Activated CD4-positive, alpha-beta T cell treated with anti-CD3 and anti-CD28 coated beads for 24 hours (primary cell): ENCODE data around the gene INCA1.

Source experiments
- DNase-seq, 2 donors: peaks; one replicate each; pipeline ENCODE4 v3.0.0-alpha.2; 2020; ENCODE audit warnings: low read depth in 2 of 2

Gene INCA1

GRCh38 chr17:5011928-5012327 lies 14.6 kb upstream of the INCA1 start:
- no peak for DNase-seq

DNA sequence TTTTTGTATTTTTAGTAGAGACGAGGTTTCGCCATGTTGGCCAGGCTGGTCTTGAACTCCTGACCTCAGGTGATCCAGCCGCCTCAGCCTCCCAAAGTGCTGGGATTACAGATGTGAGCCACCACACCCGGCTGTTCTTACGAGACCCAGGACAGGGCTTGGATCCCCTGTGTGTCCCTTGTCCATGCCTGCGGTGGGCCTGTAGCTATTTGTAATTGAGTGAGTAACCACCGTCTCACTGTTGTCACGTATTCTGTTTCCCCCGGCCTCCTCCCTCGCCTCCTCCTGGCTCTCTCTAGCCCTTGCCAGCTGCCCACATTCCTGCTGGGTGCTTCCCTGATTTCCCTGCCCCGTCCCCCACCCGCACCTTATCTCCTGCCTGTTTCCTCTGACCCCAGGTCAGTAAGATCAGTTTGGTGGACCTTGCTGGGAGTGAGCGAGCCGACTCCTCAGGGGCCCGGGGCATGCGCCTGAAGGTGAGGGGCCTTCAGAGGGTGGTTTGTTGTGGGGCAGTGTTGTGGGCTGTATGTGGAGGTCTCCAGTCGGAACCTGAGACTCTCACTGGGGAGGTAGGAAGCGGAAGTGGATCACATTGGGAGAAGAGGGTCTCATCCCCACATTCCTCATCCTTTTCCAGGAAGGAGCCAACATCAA lies 6.0 kb upstream of the INCA1 start:
- no peak for DNase-seq

GRCh38 chr17:5002121-5002788 lies 4.9 kb upstream of the INCA1 start:
- DNase-seq = no peak

DNA sequence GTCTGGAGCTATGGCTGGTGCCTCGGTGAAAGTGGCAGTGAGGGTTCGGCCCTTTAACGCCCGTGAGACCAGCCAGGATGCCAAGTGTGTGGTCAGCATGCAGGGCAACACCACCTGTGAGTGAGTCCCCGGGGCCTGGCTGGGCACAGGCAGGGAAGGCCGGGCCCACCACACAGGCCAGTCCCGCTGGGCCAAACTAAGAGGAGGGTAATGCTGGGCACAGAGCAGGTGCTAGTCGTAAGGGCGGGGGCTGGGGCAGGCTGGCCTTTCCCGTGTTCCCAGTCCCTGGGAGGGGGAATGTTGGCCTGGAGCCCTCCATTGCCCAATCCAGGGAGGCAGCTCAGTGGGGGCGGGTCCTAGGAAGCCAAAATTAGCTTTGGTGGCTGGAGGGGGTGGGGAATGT lies 2.9 kb upstream of the INCA1 start:
- no peak for DNase-seq

GRCh38 chr17:4999430-5000093 lies 2.2 kb upstream of the INCA1 start:
- DNase-seq = no peak

DNA sequence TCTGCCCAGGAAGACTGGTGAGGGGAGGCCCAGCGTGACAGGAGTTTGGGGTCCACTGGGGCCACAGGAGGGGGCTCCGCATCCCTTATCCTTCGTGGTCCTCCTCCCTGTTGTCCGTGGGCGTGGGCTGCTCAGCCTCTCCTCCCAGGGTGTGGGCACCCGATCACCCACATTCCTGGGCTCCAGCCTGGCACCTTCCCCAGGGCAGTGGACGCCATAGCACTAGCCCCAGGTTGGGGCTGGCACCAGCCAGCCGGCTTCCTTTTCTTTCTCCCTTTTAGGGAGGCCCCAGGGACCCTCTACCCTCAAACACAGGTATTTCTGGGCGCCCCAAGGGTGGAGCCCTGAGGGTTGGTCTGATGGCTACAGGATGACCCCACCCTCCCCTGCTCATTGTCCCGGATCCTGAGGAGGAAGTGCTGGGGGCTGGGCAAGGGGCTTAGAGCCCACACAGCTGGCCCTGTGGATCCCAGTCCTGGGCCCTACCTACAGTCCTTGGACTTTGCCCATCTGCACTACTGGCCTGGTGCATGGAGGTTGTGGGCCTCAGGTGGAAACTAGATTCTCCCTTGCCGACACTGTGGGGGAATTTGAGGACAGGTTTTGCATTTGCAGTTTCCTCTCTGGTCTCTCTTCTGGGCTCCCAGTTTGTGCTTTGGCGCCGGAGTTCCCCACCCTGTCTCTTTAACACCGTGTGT lies 1.6 kb upstream of the INCA1 start:
- no peak for DNase-seq

GRCh38 chr17:4998027-4998731 lies 857 bp upstream of the INCA1 start:
- no peak for DNase-seq

DNA sequence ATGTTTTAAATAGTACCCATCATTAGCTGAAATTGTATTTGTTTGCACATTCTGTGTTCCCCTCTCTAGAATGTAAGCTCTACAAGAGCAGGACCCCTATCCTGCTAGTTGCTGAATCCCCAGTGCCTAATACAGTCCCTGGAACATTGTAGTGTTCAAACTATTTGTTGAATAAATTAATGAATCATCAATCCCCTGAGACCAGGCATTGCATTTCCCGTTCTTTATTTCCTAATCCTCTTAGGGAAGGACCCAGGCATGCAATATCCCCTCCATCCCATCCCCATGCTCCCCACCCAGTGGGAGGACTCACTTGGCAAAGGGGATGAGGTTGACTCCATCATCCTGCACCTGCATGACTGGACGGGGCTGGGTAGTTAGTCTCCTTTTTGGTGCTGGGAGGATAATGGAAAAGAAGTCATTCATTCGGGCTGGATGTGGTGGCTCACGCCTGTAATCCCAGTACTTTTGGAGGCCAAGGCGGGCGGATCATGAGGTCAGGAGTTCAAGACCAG lies 3.2 kb downstream of the INCA1 start:
- DNase-seq = no peak

DNA sequence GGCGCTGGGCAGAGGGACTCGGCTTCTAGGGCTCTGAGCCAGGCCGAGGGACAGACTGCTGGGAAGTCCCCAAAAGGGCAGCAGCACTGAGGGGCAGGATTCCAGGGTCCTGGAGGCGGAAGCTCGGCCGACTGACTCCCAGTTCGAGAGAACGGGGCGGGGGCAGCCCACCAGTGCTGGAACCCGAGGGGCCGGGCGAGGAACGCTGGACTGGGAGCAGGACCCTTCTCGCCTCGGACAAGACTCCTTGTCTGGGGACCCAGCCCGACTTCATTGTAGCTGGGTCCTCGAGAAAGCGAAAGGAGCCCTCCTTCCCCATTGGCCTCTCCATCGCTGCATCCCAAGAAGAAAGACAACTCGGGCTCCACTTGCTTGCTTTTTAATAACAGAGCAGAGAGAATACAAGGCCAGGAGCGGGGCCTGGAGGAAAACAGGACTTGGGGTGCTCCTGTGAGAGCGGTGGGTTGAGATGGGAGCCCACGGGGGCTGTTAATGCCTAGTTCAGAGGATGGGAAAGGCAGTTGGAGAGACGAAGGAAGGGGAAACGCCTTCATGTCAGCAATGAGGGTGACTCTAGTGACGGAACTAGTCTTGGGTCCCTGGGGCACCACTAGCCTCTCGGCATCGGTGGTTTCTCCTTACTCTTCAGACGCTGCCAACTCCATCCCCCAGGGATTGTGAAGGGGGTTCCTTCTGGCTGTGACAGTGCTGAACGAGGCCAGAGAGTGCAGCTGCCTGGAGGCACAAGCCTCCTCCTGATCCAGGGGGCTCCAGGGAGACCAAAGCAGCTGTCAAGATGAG lies 9.4 kb downstream of the INCA1 start:
- DNase-seq = no peak

- peak; percentile 78 to 87 for DNase-seq
Measured at GRCh38 chr17:4986951-4987766, 10.2 kb downstream of the INCA1 start, which contains the start of gene CAMTA2. TSS of gene CAMTA2 (minus strand) at chr17:4987675. CDS start at chr17:4986222, 1,453 bp downstream.

DNA sequence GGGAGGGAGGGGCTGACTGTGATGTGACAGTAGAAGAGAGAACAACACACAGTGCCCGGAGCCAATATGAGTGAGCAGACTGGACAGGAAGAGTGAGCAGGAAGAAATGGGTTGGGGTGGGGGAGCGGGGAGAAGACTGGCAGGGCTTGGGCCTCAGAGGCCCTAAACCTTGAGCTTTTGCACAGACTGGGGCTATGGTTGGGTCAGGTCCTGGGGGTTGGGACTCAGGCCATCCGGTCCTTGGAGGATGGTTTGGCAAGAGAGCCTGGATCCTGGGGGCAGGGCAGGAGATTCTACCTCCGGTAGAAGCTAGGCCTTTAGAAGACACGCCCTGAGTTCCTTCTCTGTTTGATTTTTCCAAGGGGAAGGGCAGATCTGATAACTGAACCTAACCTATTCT lies 10.9 kb downstream of the INCA1 start:
- no peak for DNase-seq

DNA sequence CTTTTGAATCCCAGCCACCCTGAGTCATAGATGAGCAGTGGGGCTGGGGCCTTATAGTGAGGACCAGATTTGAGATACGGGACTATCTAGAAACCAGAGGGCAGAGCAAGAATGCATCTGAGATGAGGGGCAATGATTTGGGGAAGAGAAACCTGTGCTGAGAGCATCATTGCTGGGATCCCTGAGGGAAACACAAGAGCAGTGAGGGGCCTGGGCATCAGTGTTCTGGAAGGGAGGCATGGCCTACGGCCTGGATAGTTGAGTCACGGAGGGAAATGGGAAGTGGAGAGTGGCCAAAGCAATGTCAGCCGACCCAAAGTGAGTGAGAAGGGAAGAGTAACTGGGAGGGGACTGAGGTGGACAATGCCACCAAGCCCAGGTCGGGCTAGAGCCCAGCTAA lies 15.0 kb downstream of the INCA1 start:
- DNase-seq = no peak

- peak in 1 of 2 donors; percentile 58 for DNase-seq
Measured at GRCh38 chr17:4980644-4981216, 16.6 kb downstream of the INCA1 start.

GRCh38 chr17:4978726-4979125 lies 18.6 kb downstream of the INCA1 start:
- DNase-seq = no peak

DNA sequence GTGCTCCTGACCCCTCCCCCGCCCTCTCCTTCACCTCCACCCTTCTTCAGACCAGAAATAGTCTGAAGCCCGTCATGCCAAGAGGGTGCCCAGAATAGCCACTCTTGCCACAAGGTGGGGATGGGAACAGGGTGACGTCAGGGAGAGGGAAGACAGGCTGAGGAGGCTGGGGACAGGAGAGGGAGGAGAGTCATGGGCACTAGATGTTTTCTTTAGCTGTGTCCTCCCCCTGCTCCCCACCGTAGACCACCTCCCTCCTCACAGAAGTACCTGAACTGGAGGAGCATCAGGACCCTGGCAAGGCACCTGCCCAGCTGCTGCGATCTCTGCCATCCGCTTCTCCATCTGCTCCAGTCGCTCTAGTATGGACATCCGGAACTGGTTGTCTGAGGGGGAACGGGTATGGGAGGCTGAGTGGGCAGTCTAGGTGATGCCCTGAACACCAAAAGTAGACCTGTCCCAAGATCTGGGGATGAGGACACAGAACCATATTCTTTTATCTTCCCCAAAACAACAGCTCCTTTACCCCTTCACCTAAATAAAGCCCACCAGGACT lies 23.1 kb downstream of the INCA1 start:
- no peak for DNase-seq

- no peak for DNase-seq
Measured at GRCh38 chr17:4973256-4974114, 23.8 kb downstream of the INCA1 start.

GRCh38 chr17:4972752-4973151 lies 24.6 kb downstream of the INCA1 start:
- DNase-seq = no peak

DNA sequence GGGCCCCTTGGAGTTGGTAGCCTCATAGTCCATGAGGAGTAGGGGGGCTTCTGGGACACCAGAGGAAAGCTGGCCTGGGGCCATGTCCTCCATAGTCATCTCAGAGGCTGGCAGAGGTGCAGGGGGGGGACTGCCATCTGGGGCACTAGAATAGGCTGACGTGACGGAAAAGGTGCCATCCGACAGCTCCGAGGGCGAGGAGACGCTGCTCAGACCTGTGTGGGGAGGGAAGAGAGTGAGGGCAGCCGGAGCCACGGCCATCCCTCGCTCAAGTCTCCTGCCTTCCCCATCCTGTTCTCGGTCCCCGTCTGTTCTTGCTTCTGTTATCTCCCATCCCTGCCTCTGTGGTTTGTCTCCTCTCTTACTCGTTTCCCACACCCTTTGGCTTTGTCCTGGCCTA lies 25.0 kb downstream of the INCA1 start:
- no peak for DNase-seq
